ENCODE results near the gene ROR2.
"Not testable (repeated sequence)": the region's sequence is repeated elsewhere in the genome, so short reads cannot be mapped to it uniquely, and the experiment has no call there.

Gene ROR2

GRCh38 chr9:91793371-91793770 lies 156.7 kb downstream of the ROR2 start:
- not testable (repeated sequence) for DNase-seq

DNA sequence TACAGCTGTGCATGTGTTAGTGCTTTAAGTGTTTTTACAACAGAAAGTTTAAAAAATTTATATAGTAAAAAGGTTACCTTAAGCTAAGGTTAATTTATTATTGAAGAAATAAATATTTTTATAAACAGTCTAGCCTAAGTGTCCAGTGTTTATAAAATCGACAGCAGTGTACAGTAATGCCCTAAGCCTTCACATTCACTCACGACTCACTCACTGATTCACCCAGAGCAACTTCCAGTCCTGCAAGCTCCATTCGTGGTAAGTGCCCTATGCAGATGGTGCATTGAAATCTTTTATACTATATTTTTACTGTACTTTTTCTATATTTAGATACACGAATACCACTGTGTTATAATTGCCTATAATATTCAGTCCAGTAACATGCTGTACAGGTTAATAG lies 159.1 kb downstream of the ROR2 start:
- DNase-seq = no peak

- DNase-seq = no peak
Measured at GRCh38 chr9:91789941-91790340, 160.1 kb downstream of the ROR2 start.

GRCh38 chr9:91787931-91788330 lies 162.1 kb downstream of the ROR2 start:
- DNase-seq = no peak

- no peak for DNase-seq
Measured at GRCh38 chr9:91786132-91786896, 163.7 kb downstream of the ROR2 start.

- no peak for DNase-seq
Measured at GRCh38 chr9:91785447-91785842, 164.6 kb downstream of the ROR2 start.

- DNase-seq = no peak
Measured at GRCh38 chr9:91784673-91785446, 165.2 kb downstream of the ROR2 start.

GRCh38 chr9:91783876-91784672 lies 166.0 kb downstream of the ROR2 start:
- no peak for DNase-seq

GRCh38 chr9:91783411-91783810 lies 166.6 kb downstream of the ROR2 start:
- DNase-seq = no peak

DNA sequence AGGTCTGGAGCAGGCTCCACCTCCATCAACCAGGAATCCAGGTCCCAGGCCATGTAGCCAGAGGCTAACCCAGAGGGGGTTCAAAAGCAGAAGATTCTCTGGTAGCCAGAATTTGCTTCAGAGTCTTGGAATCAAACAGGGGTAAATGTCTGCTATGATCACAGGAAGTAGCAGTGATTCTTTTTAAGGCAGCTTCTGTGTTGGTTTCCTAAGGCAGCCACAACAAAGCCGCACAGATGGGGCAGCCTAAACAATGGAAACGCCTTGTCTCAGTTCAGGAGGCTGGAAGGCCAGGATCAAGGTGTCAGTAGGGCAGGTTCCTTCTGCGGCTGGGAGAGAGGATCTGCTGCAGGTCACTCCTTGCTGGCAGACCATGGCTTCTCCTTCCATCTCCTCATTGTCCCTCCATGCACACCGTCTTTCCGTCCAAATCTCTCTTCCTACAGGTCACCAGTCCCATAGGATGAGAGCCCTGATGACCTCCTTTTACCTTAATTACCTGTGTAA lies 167.3 kb downstream of the ROR2 start:
- DNase-seq = no peak

DNA sequence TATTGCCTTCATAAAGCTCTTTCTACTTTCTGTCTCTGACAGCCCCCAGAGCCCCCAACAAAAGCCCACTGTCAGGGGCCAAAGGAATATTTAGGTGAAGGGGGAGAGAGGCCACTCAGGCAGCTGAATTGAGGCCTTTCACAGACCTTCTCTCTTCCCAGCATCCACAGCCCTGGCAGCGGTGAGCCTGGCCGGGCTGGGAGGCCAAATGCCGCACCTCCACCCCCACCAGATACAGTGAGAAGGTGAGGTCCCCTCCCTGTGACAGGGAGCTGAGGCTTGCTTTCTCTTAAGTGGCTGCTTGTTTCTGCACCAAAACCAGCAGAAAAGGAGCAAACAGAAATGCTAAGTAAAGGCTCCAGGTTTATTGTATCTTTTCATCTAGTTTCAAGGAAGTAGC lies 168.1 kb downstream of the ROR2 start:
- no peak for DNase-seq

- DNase-seq = no peak
Measured at GRCh38 chr9:91781116-91781515, 168.9 kb downstream of the ROR2 start.

- no peak for DNase-seq
Measured at GRCh38 chr9:91778031-91778430, 172.0 kb downstream of the ROR2 start.

DNA sequence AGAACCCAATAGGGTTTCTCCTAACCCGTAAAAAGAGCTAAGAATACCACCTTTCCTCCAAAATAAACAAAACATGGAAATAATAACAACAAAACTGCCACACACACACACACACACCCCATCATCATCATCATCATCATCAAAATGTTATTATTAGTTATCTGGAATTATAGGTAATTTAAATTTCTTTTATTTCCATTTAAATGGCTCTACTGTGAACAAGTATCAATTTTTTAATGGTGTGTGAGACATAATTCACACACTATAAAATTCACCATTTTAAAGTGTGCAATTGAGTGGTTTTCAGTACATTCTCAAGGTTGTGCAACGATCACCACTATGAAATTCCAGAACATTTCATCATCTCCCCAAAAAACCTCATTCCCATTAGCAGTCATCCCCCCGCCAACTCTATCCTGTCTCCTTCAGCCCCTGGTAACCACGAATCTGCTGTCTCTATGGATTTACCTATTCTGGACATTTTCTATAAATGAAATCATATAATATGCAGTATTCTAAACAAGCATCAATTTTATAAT lies 172.7 kb downstream of the ROR2 start:
- DNase-seq = no peak

GRCh38 chr9:91776409-91777291 lies 173.4 kb downstream of the ROR2 start:
- no peak for DNase-seq

DNA sequence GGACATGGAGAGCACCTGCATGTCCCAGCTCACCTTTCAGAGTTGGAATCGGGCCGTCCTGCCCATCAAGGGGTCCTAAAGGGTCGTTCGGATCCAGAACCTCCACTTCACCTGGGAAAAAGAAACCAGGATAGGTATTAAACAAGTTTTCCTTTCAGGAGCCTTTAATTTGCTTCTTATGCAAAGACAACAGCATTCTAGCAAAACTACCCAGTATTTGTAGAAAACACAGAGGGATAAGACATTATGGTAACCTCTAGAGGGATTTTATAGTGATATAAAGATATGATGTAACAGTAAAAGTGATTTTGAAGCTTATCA lies 174.4 kb downstream of the ROR2 start:
- no peak for DNase-seq

DNA sequence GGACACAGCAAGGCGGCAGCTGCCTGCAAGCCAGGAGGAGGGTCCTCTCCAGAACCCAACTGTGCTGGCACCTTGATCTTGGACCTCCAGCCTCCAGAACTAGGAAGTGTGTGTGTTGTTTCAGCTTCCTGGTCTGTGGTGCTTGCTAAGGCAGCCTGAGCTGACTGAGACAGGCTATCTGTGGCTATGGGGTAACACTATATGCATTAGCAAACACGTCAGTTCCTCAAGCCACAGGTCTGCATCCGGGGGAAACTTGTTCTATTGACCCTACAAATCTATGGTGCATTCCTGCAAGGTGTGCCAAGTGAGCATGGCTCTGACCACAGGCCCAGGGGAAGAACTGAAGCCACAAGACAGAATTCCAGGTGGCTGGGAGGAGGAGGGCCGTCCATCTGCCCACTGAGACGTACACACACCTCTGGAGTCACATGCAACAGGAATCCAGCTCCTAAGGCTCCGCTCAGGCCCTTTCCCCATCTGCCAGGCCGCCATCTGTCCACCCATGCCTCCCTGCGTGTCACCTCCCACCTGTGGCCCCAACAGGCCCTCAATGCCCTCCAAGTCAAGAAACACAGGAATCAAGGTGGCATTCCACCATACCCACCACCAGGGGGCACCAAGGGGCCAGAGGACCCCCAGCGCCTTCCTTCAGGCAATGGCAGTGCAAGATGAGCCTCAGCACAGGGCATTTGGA lies 174.9 kb downstream of the ROR2 start:
- peak; percentile 68 for DNase-seq

DNA sequence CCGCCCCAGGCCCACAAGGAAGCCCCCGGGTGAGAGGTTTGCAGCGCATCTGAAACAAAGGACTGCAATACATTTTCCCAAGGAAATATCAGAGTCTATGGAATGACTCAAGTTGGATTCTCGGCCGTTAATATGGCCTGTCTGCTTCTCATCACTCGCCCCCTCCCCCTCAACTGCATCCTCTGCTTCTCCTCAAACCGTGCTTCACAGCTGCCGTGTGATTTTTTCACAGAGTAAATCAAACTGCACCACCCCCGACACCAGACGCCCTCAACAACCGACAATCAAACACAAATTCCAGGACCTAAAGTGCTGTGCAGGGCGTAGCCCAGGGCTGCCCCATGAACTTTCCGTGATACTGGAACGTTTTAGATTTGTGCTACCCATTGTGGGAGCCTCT lies 176.9 kb downstream of the ROR2 start:
- DNase-seq = no peak

- DNase-seq = no peak
Measured at GRCh38 chr9:91771864-91772263, 178.2 kb downstream of the ROR2 start.

- DNase-seq = no peak
Measured at GRCh38 chr9:91771027-91771426, 179.0 kb downstream of the ROR2 start.

DNA sequence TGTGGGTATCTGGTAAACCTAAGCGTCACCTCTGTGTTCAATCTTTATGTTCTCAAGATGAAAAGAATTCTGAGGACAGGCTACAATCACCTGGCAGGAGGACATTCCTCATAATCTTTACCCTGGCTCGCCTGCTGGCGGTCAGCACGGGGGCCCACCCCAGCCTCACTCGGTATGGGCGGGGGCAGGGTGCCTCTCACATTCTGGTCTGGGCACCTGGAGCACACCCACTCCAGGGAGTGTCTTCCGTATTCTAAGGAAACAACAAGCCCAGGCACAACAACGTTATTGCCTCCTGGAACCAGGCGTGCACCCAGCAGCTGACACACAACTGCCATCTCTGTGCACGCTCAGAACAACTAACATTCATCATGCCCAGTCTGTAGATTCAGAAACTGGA lies 179.8 kb downstream of the ROR2 start:
- no peak for DNase-seq

All from CD4-positive, alpha-beta T cell treated with Interleukin-17A for 1 hour (primary cell).